Measurements from ENCODE around the gene PMP22. TPM values are rescaled to one million over a fixed set of nuclear protein-coding genes. Genes with fewer than 3 reads are reported as not detected.
"Not testable (repeated sequence)": the region's sequence is repeated elsewhere in the genome, so short reads cannot be mapped to it uniquely, and the experiment has no call there.

Gene PMP22
- total RNA-seq, 1 donor from 2014 or later = 242 TPM

DNA sequence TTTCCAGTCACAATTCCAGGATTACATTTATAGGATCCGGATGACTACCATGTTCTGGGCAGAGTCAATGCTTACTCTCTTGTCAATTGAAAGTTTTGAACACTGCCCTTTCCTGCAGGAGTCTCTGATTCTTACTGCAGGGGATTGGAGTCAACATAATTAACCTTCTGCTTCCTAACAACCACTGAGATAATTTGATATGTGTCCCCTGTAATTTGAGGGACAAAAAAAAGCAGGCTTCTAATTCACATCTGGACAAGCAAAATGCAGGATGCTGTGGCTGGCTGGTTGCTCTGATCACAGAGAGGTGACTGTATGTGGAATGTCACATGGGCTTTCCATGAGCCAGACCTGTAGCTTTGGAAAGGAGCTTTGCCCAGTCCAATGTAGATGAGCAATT is 54.9 kb downstream of the PMP22 start:
- DNase-seq = no peak

DNA sequence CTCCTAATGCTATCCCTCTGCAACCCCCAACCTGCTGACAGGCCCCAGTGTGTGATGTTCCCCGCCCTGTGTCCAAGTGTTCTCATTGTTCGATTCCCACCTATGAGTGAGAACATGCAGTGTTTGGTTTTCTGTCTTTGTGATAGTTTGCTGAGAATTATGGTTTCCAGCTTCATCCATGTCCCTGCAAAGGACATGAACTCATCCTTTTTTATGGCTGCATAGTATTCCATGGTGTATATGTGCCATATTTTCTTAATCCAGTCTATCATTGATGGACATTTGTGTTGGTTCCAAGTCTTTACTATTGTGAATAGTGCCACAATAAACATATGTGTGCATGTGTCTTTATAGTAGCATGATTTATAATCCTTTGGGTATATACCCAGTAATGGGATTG is 62.1 kb downstream of the PMP22 start:
- not testable (repeated sequence) for DNase-seq

DNA sequence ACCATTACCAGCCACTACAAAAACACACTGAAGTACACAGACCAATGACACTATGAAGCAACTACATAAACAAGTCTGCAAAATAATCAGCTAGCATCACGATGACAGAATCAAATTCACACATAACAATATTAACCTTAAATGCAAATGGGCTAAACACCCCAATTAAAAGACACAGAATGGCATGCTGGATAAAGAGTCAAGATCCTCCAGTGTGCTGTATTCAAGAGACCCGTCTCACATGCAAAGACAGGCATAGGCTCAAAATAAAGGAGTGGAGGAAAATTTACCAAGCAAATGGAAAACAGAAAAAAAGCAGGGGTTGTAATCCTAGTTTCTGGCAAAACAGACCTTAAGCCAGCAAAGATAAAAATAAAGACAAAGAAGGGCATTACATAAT is 64.6 kb downstream of the PMP22 start:
- DNase-seq = not testable (repeated sequence)

DNA sequence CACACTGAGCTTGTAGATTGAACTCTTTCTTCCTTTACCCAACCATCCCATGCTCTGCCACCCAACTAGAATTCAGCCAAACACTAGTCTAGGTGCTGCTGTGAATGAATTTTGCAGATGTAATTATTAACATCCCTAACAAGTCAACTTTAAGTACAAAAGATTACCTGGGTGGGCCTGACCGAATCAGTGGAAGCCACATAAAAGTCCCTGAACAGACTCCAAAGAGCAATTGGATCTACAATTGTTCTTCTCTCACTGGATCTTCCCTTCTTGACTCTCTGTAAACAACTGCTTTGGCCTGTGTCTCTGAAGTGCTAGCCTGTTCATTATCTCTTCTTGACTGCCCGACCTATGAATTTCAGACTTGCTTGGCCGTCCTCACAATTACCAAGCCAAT is 67.9 kb downstream of the PMP22 start:
- DNase-seq = no peak

DNA sequence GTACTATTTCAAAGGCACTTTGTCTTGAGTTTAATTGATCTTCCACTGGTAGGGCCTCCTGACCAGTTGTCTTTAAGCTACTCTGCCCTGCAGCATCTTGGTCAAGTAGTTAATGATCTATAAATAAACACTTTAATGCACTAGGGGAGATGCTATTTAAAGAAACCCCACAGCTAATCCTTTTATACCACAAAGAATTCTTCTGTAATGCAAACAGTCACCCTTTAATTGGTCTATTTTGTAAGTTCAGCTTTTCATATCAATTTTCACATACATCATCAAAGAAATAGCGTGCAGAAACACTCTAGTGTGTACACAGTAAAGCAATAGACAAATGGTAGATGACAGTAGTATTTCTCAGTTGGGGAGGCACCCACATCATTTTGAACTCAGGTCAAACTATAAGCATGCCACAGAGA is 70.3 kb downstream of the PMP22 start:
- peak; percentile 37 for DNase-seq

DNA sequence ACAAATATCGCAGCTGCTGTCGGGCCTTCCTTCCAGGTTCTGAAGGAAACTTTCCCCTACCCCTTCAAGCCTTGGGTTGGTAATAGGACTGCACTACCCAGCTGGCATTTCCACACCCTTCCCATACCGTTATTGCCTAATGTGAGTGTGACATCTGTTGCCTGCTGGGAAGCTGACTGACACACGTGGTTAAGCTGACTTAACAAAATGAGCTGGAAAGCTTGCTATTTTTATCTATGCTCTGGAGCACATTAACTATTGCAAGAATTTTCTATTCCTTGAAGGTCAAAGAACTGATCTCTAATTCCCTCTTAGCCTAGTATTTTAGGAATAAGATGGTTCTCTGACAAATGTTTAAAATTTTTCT is 79.5 kb downstream of the PMP22 start:
- DNase-seq = peak; percentile 87

DNA sequence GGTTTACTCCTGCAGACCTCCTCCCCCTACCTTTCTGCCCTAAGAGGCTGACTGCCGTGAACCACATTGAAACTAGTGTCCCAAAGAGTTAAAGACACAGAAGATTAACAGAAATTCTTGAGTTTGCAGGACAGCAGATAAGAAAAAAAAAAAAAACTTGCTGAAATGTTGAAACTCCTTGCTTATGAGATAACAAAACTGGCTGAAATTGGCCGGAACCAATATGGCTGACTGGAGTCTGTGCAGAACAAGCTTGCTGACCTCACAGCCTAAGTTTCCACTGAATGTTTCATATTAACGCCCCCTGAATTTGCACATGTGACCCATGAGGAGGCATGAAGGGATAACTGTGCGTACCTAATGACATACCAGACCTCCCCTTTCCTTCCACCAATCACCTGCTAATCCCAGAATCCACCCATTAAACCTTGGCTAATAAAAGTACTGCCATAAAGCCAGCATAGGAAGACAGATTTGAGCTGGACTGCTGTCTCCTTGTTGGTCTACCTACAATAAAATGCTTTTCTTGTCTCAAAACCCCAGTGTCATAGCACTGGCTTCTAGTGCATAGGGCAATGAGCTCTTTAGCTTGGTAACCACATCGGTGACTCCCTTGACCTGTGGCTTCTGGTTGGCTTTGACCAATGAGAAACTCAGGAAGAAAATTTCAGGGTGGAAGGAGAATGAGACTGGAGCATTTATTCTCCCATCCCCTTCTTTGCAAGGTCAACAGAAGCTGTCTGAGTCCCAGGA is 80.1 kb downstream of the PMP22 start:
- no peak for DNase-seq

DNA sequence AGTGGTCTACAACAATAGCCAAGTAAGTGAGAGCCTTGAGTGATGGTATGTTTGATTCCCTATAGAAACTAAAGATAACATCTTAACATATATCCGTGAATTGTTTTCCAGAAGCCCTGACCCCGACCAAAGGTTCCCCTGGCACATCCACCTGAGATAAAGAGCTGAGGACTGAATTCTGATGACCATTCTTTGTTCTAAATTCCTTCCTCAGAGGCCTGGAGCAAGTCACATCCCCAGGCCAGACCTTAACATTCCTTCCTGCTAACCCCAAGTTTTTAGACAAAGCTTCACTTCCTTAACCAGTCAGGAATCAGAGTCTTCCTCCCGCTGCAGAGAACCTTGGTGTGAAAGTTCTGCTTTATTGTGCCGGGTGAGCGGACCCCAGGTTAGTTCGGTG is 83.3 kb downstream of the PMP22 start:
- DNase-seq = no peak

DNA sequence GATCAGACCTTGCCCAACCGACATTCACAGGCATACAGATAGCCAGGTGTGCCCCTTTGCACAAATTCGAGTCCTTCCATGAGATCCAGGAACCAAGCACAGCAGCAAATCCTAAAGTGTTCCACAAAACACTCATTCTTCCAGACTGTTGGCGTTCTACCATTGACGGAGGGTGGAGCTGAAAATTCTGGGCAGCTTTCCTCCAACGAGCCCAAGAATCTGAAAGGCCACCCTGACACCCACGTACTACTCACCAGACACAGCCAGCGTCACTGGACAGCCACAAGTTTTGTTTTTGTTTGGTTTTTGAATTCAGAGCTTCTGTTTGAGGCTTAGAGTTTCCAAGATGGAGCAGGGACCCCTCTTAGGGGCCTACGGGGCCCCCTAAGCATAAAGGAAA is 83.8 kb downstream of the PMP22 start:
- DNase-seq = no peak

DNA sequence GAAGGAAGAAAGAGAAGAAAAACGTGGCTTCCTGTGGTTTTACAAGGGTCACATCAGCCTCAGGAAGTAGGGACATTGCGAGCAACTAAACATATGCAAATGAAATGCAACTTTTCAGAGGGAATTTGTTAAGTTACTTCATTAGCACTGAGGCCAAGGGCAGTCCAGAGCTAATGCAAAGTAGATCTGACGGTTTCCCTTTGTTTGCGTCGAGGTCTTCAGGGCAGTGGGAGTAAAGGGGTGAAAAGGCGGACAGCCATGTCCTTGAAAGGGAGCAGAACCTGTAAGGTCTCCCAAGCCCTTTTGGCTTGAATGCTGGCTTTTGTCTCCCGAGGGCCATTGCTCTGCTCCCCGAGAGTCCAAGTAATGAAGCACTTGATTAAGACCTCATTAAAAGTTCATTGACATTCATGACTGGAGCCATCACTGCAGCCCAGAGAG is 85.0 kb downstream of the PMP22 start:
- DNase-seq = no peak

Small RNA genes within 50 kb of the gene (small RNA-seq; reads per million reads assigned to genes)
- gene MIR4731 (ENCODE audit: low replicate concordance) = not detected
- gene RNU6-799P (ENCODE audit: low replicate concordance) = not detected

Other genes starting within 250 kb of the PMP22 start
- not detected for gene TEKT3, start 76.3 kb upstream of the PMP22 start, total RNA-seq
- gene CDRT4, start 202.3 kb upstream of the PMP22 start, total RNA-seq = not detected